Left renal cortex interstitium (tissue), 4 donors: ENCODE results near the gene FGD5. TPM values are rescaled to one million over a fixed set of nuclear protein-coding genes. Genes with fewer than 3 reads are reported as not detected.

Source experiments
- DNase-seq, 4 donors: peaks; one replicate each; pipeline ENCODE4 v3.0.0-alpha.2; 2013; ENCODE audit warnings: low read depth in 4 of 4, low spot score in 2 of 4, missing footprints in 1 of 4
- polyA plus RNA-seq, 4 donors: library from polyadenylated mRNA; unstranded; fragments of 120-200 nt; gene quantifications; one replicate each; pipeline ENCODE4 v1.2.1, GENCODE V29; 2013; ENCODE audit not compliant: insufficient read length in 4 of 4

Gene FGD5, protein sequence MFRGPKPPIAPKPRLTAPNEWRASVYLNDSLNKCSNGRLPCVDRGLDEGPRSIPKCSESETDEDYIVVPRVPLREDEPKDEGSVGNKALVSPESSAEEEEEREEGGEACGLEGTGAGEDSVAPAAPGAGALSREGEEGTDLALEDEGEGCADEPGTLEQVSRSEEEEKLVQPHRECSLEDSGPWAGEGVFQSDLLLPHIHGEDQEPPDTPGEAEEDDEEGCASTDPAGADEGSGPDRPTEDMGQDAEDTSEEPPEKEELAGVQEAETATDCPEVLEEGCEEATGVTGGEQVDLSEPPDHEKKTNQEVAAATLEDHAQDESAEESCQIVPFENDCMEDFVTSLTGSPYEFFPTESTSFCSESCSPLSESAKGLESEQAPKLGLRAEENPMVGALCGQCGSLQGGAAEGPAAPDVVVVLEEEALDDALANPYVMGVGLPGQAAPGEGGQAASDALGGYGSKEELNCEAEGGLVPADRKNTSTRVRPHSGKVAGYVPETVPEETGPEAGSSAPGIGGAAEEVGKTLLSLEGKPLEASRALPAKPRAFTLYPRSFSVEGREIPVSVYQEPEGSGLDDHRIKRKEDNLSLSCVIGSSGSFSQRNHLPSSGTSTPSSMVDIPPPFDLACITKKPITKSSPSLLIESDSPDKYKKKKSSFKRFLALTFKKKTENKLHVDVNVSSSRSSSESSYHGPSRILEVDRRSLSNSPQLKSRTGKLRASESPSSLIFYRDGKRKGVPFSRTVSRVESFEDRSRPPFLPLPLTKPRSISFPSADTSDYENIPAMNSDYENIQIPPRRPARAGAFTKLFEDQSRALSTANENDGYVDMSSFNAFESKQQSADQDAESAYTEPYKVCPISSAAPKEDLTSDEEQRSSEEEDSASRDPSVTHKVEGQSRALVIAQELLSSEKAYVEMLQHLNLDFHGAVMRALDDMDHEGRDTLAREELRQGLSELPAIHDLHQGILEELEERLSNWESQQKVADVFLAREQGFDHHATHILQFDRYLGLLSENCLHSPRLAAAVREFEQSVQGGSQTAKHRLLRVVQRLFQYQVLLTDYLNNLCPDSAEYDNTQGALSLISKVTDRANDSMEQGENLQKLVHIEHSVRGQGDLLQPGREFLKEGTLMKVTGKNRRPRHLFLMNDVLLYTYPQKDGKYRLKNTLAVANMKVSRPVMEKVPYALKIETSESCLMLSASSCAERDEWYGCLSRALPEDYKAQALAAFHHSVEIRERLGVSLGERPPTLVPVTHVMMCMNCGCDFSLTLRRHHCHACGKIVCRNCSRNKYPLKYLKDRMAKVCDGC (N-terminal part only)
- 10 to 100 TPM; 21.0 to 25.0 (median 23.2) TPM for polyA plus RNA-seq

DNA sequence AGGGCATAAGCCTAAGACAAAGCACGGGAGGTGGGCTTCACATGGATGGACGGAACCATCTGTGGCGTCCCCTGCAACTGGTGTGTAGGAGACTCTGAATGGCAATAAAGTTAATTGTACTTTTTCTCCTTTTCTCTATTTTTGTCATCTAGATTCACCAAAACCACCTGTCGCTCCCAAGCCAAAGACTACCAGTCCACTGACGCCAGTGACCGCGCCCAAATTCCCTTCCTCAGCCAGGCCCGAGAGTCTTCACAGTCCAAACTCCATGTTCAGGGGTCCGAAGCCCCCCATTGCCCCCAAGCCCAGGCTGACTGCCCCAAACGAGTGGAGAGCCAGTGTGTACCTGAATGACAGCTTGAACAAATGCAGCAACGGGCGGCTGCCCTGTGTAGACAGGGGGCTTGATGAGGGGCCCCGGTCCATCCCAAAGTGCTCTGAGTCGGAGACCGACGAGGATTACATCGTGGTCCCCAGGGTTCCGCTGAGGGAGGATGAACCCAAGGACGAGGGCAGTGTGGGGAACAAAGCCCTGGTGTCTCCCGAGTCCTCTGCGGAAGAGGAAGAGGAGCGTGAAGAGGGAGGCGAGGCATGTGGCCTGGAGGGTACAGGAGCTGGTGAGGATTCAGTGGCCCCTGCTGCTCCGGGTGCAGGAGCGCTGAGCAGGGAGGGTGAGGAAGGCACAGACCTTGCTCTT, at the start of gene FGD5:
TSS of gene FGD5 (plus strand) at position 159 of the 697 bp plus-strand sequence. CDS start at position 269, 110 bp downstream.
- DNase-seq, result no peak

DNA sequence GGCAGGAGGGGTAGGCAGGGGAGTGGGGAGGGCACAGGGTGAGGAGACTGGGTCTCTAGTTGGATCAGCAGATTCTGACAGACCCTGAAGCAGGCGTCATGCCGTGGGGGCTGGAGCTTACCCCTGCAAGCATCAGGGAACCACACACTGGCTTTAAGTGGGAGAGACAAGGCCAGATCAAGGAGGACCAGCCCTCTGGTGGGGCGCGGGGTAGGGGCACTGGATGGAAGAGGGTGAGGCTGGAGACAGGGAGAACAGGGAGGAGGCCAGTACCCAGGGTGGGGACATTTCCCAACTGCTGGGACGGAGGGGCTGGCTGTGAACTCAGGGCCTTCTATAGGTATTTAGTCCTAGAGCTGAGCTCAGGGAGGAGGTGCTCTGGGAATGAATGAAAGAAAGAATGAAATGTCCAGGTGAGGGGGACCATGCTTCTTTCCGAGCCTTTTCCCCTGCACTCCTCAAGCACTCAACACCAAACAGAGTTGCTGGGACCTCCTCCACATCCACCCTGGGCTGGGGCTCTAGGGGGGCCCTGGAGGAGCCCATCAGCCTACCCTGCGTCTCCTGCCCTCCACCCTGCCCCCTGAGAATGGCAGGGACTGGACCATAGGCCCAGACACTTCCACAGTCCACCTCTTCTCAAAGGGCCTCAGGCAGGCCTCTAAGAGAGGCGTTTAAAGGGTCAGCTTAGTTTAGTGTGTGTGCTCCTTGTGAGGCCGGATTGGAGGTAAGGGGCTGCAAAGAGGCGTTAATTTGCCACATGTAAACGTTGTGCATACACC, 49.0 kb upstream of the FGD5 start:
- no peak for DNase-seq

- DNase-seq, result no peak
These were observed 48.2 kb upstream of the FGD5 start for GRCh38 chr3:14770591-14770990.

GRCh38 chr3:14771593-14772497, 46.9 kb upstream of the FGD5 start:
- DNase-seq, result no peak

- no peak for DNase-seq
These were observed 46.1 kb upstream of the FGD5 start for GRCh38 chr3:14772533-14773138.

DNA sequence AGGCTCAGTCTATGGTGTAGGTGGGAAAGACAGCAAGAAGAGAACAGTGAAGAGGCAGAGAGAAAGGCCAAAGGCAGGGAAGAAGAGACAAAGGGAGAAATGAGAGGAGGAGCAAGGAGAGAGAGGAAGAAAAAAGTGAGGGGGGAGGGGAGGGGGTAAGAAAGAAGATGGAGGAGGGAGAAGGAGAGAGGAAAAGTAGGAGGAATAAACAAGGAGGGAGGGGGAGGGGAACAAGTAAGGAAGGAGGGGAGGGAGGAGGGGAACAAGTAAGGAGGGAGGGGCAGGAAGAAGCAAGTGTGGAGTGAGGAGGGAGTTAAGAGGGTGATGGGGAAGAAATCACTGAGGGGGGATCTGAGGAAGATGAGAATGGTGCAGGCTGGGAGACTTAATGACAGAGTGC, 45.5 kb upstream of the FGD5 start:
- no peak for DNase-seq

DNA sequence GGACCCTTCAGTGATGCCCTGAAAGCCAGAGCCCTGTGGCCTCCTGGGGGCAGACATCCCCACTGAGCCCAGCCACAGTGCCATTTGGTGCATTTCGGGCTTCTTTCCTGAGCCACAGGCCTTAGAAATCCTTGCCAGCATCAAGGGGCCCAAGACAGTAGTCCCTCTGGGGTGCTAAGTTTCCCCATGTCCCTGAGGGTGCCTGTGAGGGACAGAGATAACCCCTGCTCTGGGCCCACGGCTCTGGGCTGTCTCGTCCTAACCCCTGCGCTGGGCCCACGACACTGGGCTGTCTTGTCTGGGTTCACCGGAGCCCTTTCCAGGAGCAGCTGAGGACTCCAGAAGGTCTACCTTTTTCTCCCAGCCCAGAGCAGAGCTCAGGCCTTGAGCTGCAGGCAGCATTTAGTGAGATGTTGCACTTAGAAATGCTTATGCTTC, 45.1 kb upstream of the FGD5 start:
- DNase-seq, result no peak

DNA sequence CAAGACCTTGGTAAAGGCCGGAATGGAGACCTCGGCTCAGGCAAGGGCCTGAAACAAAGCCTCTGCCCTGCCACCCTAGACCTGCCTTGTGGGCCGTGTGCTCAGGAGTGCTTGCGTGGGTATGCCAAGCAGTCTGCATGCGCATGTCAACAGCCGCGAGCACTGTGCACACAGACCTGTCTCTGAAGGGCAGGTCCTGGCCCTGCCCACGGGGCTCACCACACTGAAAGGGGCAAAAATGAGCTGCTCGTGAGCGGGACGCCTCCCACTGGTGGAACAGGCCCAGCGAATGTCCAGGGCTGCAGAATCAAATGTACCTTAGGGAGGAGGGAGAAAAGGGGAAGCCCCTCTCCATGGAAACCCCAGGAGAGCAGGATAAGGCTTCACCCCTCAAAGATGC, 44.3 kb upstream of the FGD5 start:
- no peak for DNase-seq

- DNase-seq, result no peak
These were observed 43.8 kb upstream of the FGD5 start for GRCh38 chr3:14775011-14775410.

GRCh38 chr3:14775563-14775962, 43.2 kb upstream of the FGD5 start:
- no peak for DNase-seq

DNA sequence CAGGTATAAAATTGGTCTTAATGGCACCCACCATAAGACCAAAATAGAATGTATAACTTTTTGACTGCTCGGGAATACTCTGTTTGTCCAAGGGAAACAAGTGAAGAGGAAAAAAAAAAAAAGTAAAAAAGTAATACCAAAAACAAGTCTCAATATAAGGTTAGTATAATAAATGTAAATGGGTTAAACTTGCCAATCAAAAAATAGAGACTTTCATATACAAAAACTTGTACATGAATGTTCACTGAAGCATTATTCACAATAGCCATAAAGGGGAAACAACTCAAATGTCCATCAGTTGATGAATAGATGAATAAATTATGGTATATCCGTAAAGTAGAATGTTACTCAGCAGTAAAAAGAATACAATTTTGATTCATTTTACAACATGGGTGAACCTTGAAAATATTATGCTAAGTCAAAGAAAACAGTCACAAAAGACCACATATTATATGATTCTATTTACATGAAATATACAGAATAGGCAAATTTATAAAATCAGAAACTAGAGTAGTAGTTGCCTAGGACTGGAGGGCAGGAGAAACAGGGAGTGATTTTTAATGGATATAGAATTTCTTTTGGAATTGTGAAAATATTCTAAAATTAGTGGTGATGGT, 39.6 kb upstream of the FGD5 start:
- DNase-seq, result no peak

DNA sequence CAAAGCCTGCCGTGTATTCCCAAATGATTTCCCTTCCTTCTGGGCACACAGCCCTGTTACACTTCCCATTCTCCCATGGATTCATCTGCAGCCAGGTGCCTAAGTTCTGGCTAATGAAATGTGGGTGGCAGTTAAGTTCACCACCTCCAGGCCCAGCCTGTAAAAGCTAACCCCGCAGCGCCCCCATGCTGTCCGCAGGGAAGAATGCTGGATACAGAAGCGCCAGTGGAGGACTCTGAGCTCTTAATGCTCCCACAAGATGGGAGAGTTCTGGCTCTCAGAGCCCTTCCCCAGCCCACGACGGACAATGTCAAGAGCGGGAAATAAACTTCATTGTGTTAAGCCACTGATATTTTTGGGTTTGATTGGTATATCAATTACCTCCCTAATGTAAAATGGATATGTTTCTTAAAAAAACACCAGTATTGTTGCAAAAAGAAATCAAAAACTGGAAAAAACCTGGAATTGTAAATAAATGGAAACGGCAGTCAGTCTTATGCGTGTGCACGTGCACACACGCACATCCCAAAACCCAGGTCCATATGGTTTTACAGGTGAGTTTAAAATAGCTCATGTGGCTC, 37.7 kb upstream of the FGD5 start:
- no peak for DNase-seq

- DNase-seq, result no peak
These were observed 35.2 kb upstream of the FGD5 start for GRCh38 chr3:14783480-14784086.

DNA sequence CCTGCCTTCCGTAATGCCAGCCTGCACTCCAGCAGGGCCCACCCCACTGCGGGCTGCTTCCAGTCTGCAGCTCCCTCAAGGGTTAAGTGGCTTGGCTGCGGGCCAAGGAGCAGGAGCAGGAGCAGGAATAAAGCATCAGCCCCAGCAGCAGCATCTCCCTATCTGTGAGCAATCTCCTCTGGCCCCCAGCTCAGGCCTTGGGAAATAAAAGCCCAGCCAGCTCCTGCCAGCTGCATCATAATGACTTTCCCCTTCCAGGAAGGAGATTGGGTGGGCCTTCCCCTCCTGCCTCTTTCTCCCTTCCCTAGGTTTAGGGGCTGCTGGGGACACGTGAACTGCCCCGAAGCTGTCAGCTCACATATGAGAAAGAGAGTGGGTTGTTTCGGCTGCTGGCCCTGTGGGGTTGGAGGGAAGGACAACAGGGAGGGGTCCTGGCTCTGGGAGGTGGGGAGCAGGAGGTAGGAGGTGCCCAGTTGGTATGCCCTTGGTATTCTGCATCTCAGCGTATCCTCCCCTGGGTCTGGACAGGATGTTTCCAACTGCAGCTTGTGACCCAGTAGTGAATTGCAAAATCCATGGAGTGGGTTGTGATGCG, 34.6 kb upstream of the FGD5 start:
- DNase-seq, result no peak

DNA sequence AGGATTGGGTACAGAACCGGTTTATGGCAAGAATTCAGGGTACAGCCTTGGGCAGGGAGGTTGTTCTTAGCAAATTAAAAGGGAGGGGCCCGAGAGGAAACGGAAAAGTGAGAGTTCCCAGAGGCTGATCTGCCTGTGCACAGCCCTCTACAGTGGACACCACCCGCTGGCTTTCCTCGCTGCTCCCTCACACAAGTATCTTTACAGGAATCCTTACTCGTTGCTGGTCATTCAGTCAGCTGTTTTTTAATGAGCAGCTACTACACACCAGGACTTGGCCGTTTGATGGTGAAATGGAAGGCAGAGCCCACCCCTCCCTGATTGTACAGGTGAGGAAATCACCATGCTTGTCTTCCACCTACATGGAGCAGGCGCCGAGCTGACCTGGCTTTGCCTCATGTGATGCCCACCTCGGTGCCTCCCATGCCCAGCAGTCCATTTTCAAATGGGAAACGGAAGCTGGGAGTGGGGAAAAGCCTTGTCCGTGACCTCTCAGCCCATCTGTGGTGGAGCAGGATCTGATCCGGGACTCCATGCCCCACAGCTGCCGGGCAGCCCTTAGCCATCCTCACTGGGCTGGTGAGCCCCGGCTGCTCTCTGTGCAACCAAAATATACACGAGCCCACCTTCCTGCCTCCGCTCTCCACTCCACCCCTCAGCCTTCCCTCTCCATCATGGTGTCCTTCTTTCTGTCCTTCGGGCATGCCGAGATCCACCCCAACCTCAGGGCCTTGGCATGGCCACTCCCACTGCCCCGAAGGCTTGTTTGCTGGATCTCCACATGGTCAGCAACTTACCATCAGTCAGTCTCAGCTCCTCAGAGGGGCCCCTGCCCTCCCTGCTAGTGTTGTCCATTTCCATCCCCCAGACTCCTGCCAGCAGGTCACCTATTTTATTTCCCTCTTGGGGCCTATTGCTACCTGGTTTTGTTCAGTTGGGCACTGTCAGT, 33.3 kb upstream of the FGD5 start:
- no peak for DNase-seq
